Prostate gland (tissue), 2 donors: ENCODE data around the gene GRK4. TPM values are rescaled to one million over a fixed set of nuclear protein-coding genes. Genes with fewer than 3 reads are reported as not detected.

Source experiments
- DNase-seq: peaks from one replicate; pipeline ENCODE4 v3.0.0-alpha.2; 2019; ENCODE audit warnings: low spot score
- H3K27ac ChIP-seq, 2 donors: fragments of 200-600 bp; sonication (generic); 2 replicates each; pipeline ENCODE4 v1.5.1; 2017 to 2019
- H3K27me3 ChIP-seq: fragments of 200-600 bp; sonication (generic); replicated peaks from 2 replicates; pipeline ENCODE4 v1.5.1; 2019; ENCODE audit not compliant: insufficient read depth
- H3K36me3 ChIP-seq, 2 donors: fragments of 200-600 bp; sonication (generic); 1 replicate in 1 of 2; 2 replicates in 1 of 2; pipeline versions ENCODE4 v1.5.1 to v1.8.1; 2017 to 2019
- H3K4me1 ChIP-seq: fragments of 200-600 bp; sonication (generic); replicated peaks from 2 replicates; pipeline ENCODE4 v1.5.1; 2019
- H3K4me3 ChIP-seq, 2 donors: fragments of 200-600 bp; sonication (generic); 2 replicates each; pipeline ENCODE4 v1.5.1; 2017 to 2019
- H3K9me3 ChIP-seq: fragments of 200-600 bp; sonication (generic); 2 replicates; pipeline ENCODE4 v1.5.1; 2017
- CTCF ChIP-seq, 4 experiments: fragments of 200-600 bp in 2 of 4; fragments of 450-650 bp in 2 of 4; sonication (generic) in 2 of 4; IDR thresholded peaks; 1 replicate in 3 of 4; 2 replicates in 1 of 4; pipeline ENCODE4 v1.5.1; 2016 to 2019; ENCODE audit warnings: antibody characterized with exemption in 4 of 4, mild to moderate bottlenecking in 2 of 4, moderate library complexity in 2 of 4
- POLR2A ChIP-seq: fragments of 450-650 bp; IDR thresholded peaks from one replicate; pipeline ENCODE4 v1.6.1; 2016; ENCODE audit warnings: antibody characterized with exemption, mild to moderate bottlenecking
- POLR2AphosphoS5 ChIP-seq: sonication (generic); formaldehyde crosslinking; IDR thresholded peaks from one replicate; pipeline ENCODE4 v1.6.1; 2017; ENCODE audit warnings: antibody characterized with exemption
- WGBS: methylation state at CpG from one replicate; pipeline ENCODE4 v1.1.5; 2018; 5-methylcytosine and 5-hydroxymethylcytosine counted together
- intact Hi-C: fragments of 100-400 bp; cut with DNase I; formaldehyde crosslinking; loops from one replicate; pipeline ENCODE4 v1.14.2; 2022
- total RNA-seq, 2 donors: library from RNA; depleted of rRNA; stranded (reverse); fragments of >200 nt; gene quantifications; one replicate each; pipeline ENCODE4 v1.1.0, GENCODE V29; 2016

The GRK4 gene
- total RNA-seq, 2 donors from 2014 or later = 3.4 to 18.9 TPM

DNA sequence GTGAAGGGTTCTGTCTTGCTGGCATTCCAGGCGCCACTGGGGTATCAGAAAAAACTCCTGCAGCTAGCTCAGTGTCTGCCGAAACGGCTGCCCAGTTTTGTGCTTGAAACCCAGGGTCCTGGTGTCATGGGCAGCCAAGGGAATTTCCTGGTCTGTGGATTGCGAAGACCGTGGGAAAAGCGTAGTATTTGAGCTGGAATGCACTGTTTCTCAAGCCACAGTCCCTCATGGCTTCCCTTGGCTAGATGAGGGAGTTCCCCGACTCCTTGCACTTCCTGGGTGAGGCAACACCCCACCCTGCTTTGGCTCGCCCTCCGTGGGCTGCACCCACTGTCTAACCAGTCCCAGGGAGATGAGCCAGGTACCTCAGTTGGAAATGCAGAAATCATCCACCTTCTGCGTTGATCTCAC, 40.2 kb upstream of the GRK4 start:
- 83% methylated on average over 10 of the region's 10 CpGs for WGBS
- no peaks in the 10 kb centered on the region for H3K4me1 ChIP-seq

GRCh38 chr4:2923668-2924173, 39.6 kb upstream of the GRK4 start:
- TF ChIP-seq POLR2A (no peak), POLR2AphosphoS5 (no peak), CTCF (IDR thresholded peaks at IDR 0.05) (no peak)
- H3K4me1 ChIP-seq = no peaks in the 10 kb centered on the region
- H3K36me3 ChIP-seq = peaks cover 4 to 6% of the 10 kb centered on the region in 2 donors
- no peaks in the 10 kb centered on the region for H3K27me3 ChIP-seq
- H3K27ac ChIP-seq = no peak overlapping the region
- intact Hi-C loops = no loop called here
- 70% methylated on average over 16 of the region's 16 CpGs for whole genome bisulfite sequencing
- no peak overlapping the region for H3K4me3 ChIP-seq
- H3K9me3 ChIP-seq = no peaks in the 10 kb centered on the region
- no peak for DNase-seq

More for the DNA sequence above, 40.2 kb upstream of the GRK4 start:
- no peaks in the 10 kb centered on the region for H3K27me3 ChIP-seq
- H3K27ac ChIP-seq = no peak overlapping the region
- peaks cover 0 to 4% of the 10 kb centered on the region in 2 donors for H3K36me3 ChIP-seq
- TF ChIP-seq POLR2AphosphoS5 = no peak
- no peak for TF ChIP-seq POLR2A
- TF ChIP-seq CTCF (IDR thresholded peaks at IDR 0.05) = no peak
- intact Hi-C loops = no loop called here
- H3K9me3 ChIP-seq = no peaks in the 10 kb centered on the region
- DNase-seq = no peak
- no peak overlapping the region for H3K4me3 ChIP-seq

DNA sequence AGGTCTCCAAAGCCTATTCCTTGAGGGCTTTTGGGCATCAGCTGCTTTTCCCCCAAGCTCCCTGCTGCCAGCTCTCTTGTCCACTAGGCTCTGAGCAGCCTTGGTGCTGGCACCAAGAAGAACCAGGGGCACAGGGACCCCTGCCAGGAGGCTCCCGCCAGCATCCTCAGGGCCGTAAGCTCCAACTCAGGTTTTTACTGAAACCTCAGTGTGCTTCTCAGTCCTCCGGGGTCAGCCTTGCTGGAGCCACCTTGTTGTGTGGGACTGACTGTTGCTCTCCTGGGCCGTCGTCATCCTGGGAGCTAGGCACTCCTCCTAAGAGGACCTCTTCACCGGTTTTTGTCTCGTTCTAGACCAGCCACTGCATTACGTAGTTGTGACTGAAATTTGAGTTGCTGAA, 39.1 kb upstream of the GRK4 start:
- WGBS = 72% methylated on average over 8 of the region's 8 CpGs
- Histone ChIP-seq H3K4me1 (no peaks in the 10 kb centered on the region), H3K36me3 (peaks cover 4 to 8% of the 10 kb centered on the region in 2 donors), H3K4me3 (no peak overlapping the region), H3K27ac (no peak overlapping the region), H3K9me3 (no peaks in the 10 kb centered on the region), H3K27me3 (no peaks in the 10 kb centered on the region)
- TF ChIP-seq CTCF (IDR thresholded peaks at IDR 0.05) = no peak
- no peak for TF ChIP-seq POLR2A
- no peak for TF ChIP-seq POLR2AphosphoS5
- intact Hi-C loops = no loop called here
- DNase-seq = no peak

DNA sequence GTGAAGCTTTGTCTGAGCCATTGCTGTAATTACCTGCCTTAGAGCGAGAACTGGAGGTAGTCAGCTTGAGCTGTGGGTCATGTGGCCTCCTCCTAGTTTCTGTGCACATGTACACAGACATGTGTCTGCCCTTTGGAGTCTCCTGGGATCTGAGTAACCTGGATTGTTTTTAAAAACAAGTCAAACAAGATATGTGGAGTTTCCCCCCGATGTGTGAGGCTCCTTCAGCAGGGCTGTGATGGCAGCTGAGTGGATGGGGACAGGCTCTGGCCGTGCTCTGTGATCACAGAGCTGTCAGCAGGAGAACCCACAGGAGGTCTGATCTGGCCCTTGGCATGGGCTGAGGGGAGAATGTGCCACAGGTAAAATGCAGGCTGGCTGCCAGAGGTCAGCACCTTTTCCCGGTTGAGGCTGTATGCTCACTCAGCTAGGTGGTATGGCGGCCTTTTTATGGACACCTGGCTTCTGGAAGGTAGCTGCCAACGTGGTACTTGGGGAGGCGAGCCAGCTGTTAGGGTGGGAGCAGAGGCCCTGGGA, 38.5 kb upstream of the GRK4 start:
- Histone ChIP-seq H3K4me1 (peaks cover under 1% of the 10 kb centered on the region), H3K27ac (no peak overlapping the region), H3K4me3 (no peak overlapping the region), H3K27me3 (no peaks in the 10 kb centered on the region), H3K36me3 (peaks cover 4 to 8% of the 10 kb centered on the region in 2 donors), H3K9me3 (no peaks in the 10 kb centered on the region)
- intact Hi-C loops = no loop called here
- 84% methylated on average over 7 of the region's 7 CpGs for WGBS
- TF ChIP-seq POLR2A (no peak), CTCF (IDR thresholded peaks at IDR 0.05) (no peak), POLR2AphosphoS5 (no peak)
- DNase-seq = no peak

GRCh38 chr4:2925496-2925895, 37.9 kb upstream of the GRK4 start:
- Histone ChIP-seq H3K4me1 (peaks cover 7% of the 10 kb centered on the region), H3K27me3 (no peaks in the 10 kb centered on the region), H3K27ac (no peak overlapping the region), H3K9me3 (no peaks in the 10 kb centered on the region), H3K4me3 (no peak overlapping the region), H3K36me3 (peaks cover 4 to 8% of the 10 kb centered on the region in 2 donors)
- intact Hi-C loops = no loop called here
- DNase-seq = no peak
- WGBS = 89% methylated on average over 5 of the region's 5 CpGs
- TF ChIP-seq POLR2A = no peak
- no peak for TF ChIP-seq CTCF (IDR thresholded peaks at IDR 0.05)
- no peak for TF ChIP-seq POLR2AphosphoS5
